Left renal cortex interstitium (tissue), 4 donors: ENCODE measurements around the gene ZCCHC14. TPM values are rescaled to one million over a fixed set of nuclear protein-coding genes. Genes with fewer than 3 reads are reported as not detected.
"Not testable (repeated sequence)": the region's sequence is repeated elsewhere in the genome, so short reads cannot be mapped to it uniquely, and the experiment has no call there.

ENCODE experiments used
- DNase-seq, 4 donors: peaks; one replicate each; pipeline ENCODE4 v3.0.0-alpha.2; 2013; ENCODE audit warnings: low read depth in 4 of 4, low spot score in 2 of 4, missing footprints in 1 of 4
- polyA plus RNA-seq, 4 donors: library from polyadenylated mRNA; unstranded; fragments of 120-200 nt; gene quantifications; one replicate each; pipeline ENCODE4 v1.2.1, GENCODE V29; 2013; ENCODE audit not compliant: insufficient read length in 4 of 4

ZCCHC14 gene
- polyA plus RNA-seq, 4 donors, result 27.9 to 39.1 (median 35.2) TPM

- DNase-seq, result not testable (repeated sequence)
Measured at GRCh38 chr16:87497767-87498290, 5.0 kb upstream of the ZCCHC14 start.

GRCh38 chr16:87497023-87497766, 4.4 kb upstream of the ZCCHC14 start:
- not testable (repeated sequence) for DNase-seq

GRCh38 chr16:87496447-87496801, 3.6 kb upstream of the ZCCHC14 start:
- DNase-seq, result no peak

GRCh38 chr16:87495578-87496446, 3.0 kb upstream of the ZCCHC14 start:
- no peak for DNase-seq

GRCh38 chr16:87493608-87494280, 920 bp upstream of the ZCCHC14 start:
- DNase-seq, result no peak

GRCh38 chr16:87492291-87492630, 563 bp downstream of the ZCCHC14 start:
- DNase-seq, result no peak

GRCh38 chr16:87491522-87492290, 1.1 kb downstream of the ZCCHC14 start:
- DNase-seq, result no peak

GRCh38 chr16:87490799-87491521, 1.9 kb downstream of the ZCCHC14 start:
- DNase-seq, result not testable (repeated sequence)

GRCh38 chr16:87490096-87490798, 2.6 kb downstream of the ZCCHC14 start:
- DNase-seq, result no peak

- no peak for DNase-seq
Measured at GRCh38 chr16:87489434-87490045, 3.3 kb downstream of the ZCCHC14 start.

- not testable (repeated sequence) for DNase-seq
Measured at GRCh38 chr16:87488960-87489359, 3.9 kb downstream of the ZCCHC14 start.

GRCh38 chr16:87487361-87487924, 5.4 kb downstream of the ZCCHC14 start:
- no peak for DNase-seq

- no peak for DNase-seq
Measured at GRCh38 chr16:87486713-87487247, 6.0 kb downstream of the ZCCHC14 start.

GRCh38 chr16:87486282-87486681, 6.5 kb downstream of the ZCCHC14 start:
- no peak for DNase-seq

- DNase-seq, result not testable (repeated sequence)
Measured at GRCh38 chr16:87485792-87486191, 7.0 kb downstream of the ZCCHC14 start.

GRCh38 chr16:87484487-87485331, 8.1 kb downstream of the ZCCHC14 start:
- no peak for DNase-seq

- no peak for DNase-seq
Measured at GRCh38 chr16:87483481-87483880, 9.3 kb downstream of the ZCCHC14 start.
